GM21515 (cell line): ENCODE results near the gene JAGN1.
"Not testable (repeated sequence)": the region's sequence is repeated elsewhere in the genome, so short reads cannot be mapped to it uniquely, and the experiment has no call there.

Experiments
- ATAC-seq: cut with Tn5 transposase; IDR thresholded peaks from one replicate; pipeline ENCODE4 v1.9.1; 2021; ENCODE audit not compliant: unreplicated experiment

Gene JAGN1

GRCh38 chr3:9897408-9898372, 7.3 kb downstream of the JAGN1 start:
- no peak for ATAC-seq

GRCh38 chr3:9898467-9899241, 8.2 kb downstream of the JAGN1 start:
- no peak for ATAC-seq

DNA sequence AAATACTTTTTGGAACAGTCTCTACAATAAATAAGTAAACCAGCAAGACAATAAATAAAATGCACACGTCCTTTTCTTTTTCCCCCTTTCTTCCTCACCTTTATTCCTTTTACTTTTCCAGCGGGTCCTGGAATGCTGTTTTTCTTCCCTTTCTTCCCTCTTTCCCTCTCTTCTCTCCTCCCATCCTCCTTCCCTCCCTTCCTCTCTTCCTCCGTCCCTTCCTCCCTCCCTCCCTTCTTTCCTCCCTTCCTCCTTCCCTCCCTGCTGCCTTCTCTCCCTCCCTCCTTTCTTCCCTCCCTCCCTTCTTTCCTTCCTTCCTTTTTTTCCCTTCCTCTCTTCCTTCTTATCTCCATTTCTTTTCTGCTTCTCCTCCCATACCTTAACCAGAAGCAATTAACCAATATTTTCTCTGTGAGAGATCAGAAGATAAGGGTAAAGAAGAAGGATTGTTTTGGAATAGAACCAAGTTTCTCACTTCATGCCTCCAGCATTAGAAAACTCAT, 8.9 kb downstream of the JAGN1 start:
- no peak for ATAC-seq

- ATAC-seq = not testable (repeated sequence)
Observed at GRCh38 chr3:9900965-9901415, 10.6 kb downstream of the JAGN1 start.

GRCh38 chr3:9901967-9902366, 11.6 kb downstream of the JAGN1 start:
- no peak for ATAC-seq

- ATAC-seq = no peak
Observed at GRCh38 chr3:9902372-9903237, 12.2 kb downstream of the JAGN1 start, which contains the start of gene IL17RE. Gene IL17RE (plus strand): TSS chr3:9902848. CDS start chr3:9902933, 85 bp downstream.

- no peak for ATAC-seq
Observed at GRCh38 chr3:9903238-9903624, 12.8 kb downstream of the JAGN1 start.

GRCh38 chr3:9903904-9904303, 13.5 kb downstream of the JAGN1 start:
- ATAC-seq = no peak

- no peak for ATAC-seq
Observed at GRCh38 chr3:9906480-9906879, 16.1 kb downstream of the JAGN1 start.

GRCh38 chr3:9908286-9908685, 17.9 kb downstream of the JAGN1 start:
- ATAC-seq = no peak

DNA sequence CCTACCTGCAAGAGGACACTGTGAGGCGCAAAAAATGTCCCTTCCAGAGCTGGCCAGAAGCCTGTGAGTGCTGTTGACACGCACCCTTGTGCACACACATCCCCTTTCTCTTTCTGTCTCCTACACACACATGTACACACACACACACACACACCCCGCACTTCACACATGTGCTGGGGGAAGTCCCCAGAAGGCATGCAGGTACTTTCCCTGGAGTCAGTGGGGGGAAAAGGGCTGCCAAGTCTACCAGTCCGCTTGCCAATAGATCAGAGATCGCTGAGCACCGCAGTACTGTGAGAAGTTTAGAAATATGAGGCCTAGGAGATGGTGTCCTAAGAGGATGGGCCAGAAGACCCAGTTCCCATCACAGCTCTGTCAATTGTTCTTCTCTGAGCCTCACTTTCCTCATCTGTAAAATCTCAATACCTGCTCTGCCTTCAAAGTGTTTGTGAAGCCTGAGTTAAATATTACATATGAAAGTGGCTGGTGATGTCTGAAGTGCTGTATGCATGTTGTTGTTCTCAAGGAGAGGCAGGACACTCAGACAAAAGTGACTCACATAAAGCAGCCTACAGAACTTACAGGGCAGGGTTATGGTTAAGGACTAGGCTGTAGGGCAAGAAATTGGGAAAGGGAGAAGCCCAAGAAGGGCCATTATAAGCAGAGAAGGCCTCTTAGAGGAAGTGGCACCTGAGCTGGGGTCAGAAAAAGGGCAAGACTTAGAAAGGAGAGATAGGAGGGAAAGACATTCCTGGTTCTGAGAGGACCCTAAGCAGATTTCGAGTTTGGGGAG, 19.0 kb downstream of the JAGN1 start:
- no peak for ATAC-seq

DNA sequence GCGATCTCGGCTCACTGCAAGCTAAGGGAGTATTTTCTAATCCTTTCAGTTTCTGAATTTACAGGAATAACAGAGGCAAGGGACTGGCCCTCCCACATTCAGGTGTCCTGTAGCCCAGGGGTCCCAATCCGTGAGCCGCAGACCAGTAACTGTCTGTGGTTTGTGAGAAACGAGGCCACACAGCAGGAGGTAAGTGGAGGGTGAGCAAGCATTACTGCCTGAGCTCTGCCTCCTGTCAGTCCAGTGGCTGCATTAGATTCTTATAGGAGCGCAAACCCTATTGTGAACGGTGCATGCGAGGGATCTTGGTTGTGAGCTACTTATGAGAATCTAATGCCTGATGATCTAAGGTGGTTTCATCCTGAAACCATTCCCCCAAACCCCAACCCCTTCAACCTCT, 21.5 kb downstream of the JAGN1 start:
- ATAC-seq = no peak

- ATAC-seq = no peak
Observed at GRCh38 chr3:9912294-9912935, 22.0 kb downstream of the JAGN1 start.

DNA sequence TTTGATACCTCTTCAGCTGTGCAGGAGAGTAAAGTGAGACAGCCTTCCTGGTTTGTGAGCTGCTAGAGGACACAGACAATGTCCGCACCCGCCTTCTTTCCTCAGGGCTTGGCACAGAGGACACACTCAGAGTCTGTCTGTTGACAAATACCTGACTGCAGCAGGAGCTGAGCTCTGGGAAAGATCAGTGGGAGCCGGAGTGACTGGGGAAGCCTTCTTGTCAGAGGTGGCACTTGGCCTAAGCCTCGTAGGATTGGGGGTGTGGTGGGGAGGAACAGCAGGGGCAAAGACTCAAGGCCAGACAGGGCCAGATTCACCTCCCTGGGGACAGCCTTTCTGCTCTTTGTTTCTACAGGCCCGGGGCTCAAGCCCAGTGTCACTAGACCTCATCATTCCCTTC, 23.2 kb downstream of the JAGN1 start:
- ATAC-seq = no peak

DNA sequence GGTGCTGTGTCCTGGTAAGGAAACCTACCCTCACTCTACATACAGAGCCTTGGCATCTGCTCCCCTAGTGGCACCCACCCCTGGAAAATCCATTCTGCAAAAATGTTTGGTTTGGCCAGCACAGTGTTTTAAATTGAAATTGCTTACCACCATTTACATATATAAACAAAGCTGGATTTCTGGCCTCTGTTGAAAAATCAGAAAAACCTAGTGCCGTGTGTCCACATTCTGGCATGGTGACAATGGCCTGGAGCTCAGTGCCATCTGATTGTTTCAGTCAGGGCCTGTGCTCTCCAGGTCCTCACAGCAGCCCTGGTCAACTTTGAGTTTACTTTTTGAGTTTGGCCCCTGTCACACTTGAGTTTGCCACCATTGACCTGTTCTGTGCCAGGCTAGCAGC, 23.6 kb downstream of the JAGN1 start:
- ATAC-seq = no peak

DNA sequence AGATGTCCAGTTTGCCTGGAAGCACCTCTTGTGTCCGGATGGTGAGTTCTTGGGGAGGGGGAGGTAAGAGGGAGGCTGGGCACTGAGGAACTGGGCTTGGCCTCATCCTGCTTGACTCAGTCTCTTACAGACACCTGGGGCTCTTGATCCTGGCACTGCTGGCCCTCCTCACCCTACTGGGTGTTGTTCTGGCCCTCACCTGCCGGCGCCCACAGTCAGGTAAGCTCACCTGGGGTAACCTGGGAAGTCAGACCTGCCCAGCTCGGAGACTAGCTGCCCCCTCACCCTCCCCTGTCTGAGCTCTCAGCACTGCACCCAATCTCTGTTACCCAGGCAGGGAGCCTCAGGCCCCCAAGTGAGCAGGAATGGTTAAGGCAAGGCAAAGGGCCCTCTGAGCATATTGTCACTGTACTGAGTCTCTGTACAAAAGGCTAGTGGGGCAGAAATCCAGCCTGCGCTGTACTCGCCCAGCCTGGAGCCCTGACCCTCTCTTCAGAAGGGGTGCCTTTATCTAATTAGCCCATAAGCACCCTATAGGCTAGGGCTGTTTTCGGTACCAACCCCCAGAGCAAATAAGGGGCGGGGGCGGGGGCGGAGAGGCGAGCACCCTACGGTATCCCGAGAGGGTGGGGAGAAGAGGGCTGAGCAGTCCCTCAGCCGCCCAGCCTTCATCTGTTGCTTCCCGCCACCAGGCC, 24.3 kb downstream of the JAGN1 start:
- no peak for ATAC-seq

- ATAC-seq = no peak
Observed at GRCh38 chr3:9915254-9916141, 25.1 kb downstream of the JAGN1 start.

GRCh38 chr3:9916346-9916733, 25.9 kb downstream of the JAGN1 start:
- no peak for ATAC-seq
